ENCODE results near the gene TDO2. TPM values are rescaled to one million over a fixed set of nuclear protein-coding genes. Genes with fewer than 3 reads are reported as not detected.

Gene TDO2
- total and polyA plus RNA-seq, 8 donors, result 7.4 to 52.4 (median 29.8) TPM

DNA sequence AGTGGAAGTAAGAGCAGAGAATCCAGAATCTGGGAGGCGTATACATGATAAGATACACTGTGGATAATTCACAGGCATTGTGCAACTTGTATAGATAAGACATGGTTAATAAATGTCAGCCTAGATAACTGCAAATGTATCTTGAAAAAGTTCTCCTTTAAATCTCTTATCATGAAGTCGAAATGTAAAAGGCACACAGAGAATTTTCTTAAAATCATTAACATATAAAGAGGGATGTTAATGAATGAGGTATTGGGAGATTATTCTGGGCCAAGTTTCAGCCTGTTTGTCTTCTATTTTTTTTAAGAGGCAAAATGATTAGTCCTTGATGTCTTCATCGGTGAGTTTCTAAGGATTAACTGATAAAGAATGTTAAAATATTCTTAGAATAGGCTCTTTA is 835 bp downstream of the TDO2 start:
- Histone ChIP-seq H3K27ac (peak overlapping the region in 1 of 2 donors; percentile 11), H3K27me3 (no peaks in the 10 kb centered on the region), H3K36me3 (no peaks in the 10 kb centered on the region), H3K4me1 (no peaks in the 10 kb centered on the region), H3K9me3 (no peaks in the 10 kb centered on the region), H3K4me3 (peak overlapping the region in 1 of 2 donors; percentile 8)
- TF ChIP-seq, protein P1, sequence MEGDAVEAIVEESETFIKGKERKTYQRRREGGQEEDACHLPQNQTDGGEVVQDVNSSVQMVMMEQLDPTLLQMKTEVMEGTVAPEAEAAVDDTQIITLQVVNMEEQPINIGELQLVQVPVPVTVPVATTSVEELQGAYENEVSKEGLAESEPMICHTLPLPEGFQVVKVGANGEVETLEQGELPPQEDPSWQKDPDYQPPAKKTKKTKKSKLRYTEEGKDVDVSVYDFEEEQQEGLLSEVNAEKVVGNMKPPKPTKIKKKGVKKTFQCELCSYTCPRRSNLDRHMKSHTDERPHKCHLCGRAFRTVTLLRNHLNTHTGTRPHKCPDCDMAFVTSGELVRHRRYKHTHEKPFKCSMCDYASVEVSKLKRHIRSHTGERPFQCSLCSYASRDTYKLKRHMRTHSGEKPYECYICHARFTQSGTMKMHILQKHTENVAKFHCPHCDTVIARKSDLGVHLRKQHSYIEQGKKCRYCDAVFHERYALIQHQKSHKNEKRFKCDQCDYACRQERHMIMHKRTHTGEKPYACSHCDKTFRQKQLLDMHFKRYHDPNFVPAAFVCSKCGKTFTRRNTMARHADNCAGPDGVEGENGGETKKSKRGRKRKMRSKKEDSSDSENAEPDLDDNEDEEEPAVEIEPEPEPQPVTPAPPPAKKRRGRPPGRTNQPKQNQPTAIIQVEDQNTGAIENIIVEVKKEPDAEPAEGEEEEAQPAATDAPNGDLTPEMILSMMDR (IDR thresholded peaks at IDR 0.05), result no peak
- intact Hi-C loops (cut with DNase I), result no loop called here
- DNase-seq (no peak), ATAC-seq (no peak)

DNA sequence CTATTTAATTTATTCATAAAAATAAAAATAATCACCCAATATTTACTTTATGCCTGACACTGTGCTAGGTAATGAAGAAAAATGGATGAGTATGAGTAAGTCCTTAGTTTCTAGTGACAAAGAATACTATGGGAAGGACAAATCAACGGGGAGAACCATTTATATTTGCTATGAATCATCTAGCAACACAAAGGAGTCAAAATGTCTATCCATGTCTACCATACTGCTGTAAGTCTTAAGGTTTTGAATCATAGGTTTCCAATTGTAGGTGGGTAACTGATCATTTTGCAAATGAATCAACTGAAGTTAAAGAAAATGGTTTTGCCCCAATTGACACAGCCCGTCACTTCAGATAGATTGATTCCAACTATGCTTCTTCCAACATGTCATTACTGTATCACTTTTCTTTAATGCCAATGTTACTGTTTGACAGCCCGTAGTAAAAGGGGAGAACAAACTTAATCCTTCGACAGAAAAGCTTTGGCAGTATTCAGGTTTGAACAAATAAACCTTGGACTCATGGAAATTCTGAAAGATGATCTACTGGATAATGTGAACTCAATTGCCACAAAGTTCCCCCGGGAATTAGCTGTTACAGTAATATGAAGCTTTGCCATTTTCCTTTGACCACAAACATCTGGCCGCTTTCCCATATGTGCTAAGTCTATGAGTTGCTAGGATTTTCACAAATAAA is 3.2 kb downstream of the TDO2 start:
- peak; percentile 52 for ATAC-seq
- Histone ChIP-seq H3K4me3 (no peak overlapping the region), H3K36me3 (no peaks in the 10 kb centered on the region), H3K9me3 (no peaks in the 10 kb centered on the region), H3K4me1 (no peaks in the 10 kb centered on the region), H3K27me3 (no peaks in the 10 kb centered on the region), H3K27ac (peak overlapping the region; percentile 31 to 72)
- intact Hi-C loops (cut with DNase I), result no loop called here
- TF ChIP-seq, protein P1 (IDR thresholded peaks at IDR 0.05), result no peak
- DNase-seq, result peak in 3 of 4 donors; percentile 34 to 88 (median 84)

DNA sequence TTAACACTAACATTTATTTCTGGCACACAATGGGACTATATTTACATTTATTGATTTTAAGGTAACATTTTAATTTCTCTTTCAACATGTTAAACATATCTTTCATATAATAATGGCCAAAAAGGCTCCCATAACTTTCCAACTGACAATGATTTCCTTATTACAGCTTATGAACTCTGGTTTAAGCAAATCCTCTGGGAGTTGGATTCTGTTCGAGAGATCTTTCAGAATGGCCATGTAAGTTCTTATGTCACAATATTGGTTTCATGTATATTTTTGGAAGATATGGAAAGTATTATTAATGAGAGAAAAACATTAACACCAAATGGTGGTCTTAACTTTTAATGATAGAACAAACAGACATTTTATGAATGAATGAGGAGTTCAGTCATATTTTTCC is 4.1 kb downstream of the TDO2 start:
- TF ChIP-seq, protein P1 (IDR thresholded peaks at IDR 0.05), result no peak
- Histone ChIP-seq H3K4me3 (no peak overlapping the region), H3K27ac (peak overlapping the region; percentile 31 to 72), H3K36me3 (no peaks in the 10 kb centered on the region), H3K4me1 (no peaks in the 10 kb centered on the region), H3K27me3 (no peaks in the 10 kb centered on the region), H3K9me3 (no peaks in the 10 kb centered on the region)
- DNase-seq (no peak), ATAC-seq (no peak)
- intact Hi-C loops (cut with DNase I), result no loop called here

DNA sequence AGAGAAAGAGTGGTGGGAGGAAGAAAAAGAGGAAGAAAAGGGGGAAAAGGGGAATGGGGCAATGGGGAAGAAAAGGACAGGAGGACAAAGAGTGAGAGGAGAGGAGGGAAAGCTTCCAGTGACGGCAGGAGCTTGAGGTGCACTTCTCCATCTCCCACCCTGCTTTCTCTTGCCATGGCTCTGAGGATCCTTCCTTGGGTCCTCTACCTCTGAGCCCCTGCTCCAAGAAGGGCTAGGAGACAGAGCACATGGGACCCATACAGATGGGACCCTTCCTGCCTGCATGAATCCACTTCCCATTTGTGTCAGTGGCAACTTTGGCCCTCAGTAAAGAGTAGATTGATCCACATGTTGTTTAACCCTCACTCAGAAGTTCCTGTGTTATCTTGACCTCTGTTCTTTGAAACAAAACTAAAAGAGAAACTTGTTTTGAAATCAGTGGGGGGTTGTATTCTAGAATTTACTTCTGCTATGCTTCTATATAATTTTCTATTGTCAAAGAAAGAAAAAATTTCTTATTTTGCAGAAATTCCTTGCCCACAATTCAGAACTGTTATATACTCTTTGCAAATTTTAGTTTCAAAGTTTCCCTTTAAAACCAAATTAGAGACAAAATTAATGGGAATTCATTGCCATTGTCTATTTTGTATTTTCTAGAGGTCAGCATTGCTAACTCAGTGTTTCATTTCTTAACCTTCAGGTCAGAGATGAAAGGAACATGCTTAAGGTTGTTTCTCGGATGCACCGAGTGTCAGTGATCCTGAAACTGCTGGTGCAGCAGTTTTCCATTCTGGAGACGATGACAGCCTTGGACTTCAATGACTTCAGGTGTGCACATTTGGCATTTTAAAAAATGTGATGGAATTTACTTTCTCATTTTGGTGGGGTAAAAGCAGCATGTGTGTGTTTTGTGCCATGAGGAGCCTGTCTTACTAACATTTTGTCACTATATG is 5.0 kb downstream of the TDO2 start:
- Histone ChIP-seq H3K27ac (no peak overlapping the region), H3K4me3 (no peak overlapping the region), H3K27me3 (no peaks in the 10 kb centered on the region), H3K9me3 (no peaks in the 10 kb centered on the region), H3K36me3 (no peaks in the 10 kb centered on the region), H3K4me1 (no peaks in the 10 kb centered on the region)
- no peak for ATAC-seq
- intact Hi-C loops (cut with DNase I), result no loop called here
- no peak for DNase-seq
- TF ChIP-seq, protein P1 (IDR thresholded peaks at IDR 0.05), result no peak

DNA sequence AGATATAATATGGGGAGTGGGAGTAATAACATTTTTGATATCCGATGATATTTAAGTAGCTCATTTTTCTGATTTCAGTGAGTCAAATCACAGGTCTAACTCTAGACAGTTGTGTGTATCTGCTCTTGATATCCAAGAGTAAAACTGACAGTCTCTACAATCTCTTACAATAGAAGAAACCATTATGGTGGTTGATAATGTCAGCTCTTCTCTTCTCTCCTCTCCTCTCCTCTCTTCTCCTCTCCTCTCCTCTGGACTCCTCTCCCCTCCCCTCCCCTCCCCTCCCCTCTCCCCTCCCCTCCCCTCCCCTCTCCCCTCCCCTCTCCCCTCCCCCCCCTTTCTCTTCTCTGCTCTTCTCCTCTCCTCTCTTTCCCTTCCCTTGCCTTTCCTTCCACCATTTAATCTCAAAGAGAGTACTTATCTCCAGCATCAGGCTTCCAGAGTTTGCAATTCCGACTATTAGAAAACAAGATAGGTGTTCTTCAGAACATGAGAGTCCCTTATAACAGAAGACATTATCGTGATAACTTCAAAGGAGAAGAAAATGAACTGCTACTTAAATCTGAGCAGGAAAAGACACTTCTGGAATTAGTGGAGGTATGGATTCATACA is 6.2 kb downstream of the TDO2 start:
- Histone ChIP-seq H3K27me3 (no peaks in the 10 kb centered on the region), H3K4me3 (no peak overlapping the region), H3K4me1 (no peaks in the 10 kb centered on the region), H3K27ac (no peak overlapping the region), H3K9me3 (no peaks in the 10 kb centered on the region), H3K36me3 (no peaks in the 10 kb centered on the region)
- no peak for ATAC-seq
- no peak for DNase-seq
- TF ChIP-seq, protein P1 (IDR thresholded peaks at IDR 0.05), result no peak
- intact Hi-C loops (cut with DNase I), result no loop called here

Measured in left lung (tissue), 10 donors.